Osteoblast (primary cell): ENCODE measurements around the gene ASB12. TPM values are rescaled to one million over a fixed set of nuclear protein-coding genes. Genes with fewer than 3 reads are reported as not detected.

Source experiments
- DNase-seq: peaks from one replicate; pipeline ENCODE4 v3.0.0; 2011; ENCODE audit warnings: low spot score, mixed read lengths; ENCODE audit not compliant: insufficient read length; ENCODE audit errors: missing footprints
- H2AFZ ChIP-seq: 2 replicates; pipeline ENCODE4 v1.6.0; 2011; ENCODE audit warnings: mild to moderate bottlenecking, low read length
- H3K27ac ChIP-seq: 2 replicates; pipeline ENCODE4 v1.5.1; 2011; ENCODE audit warnings: mild to moderate bottlenecking, low read depth, low read length, moderate library complexity
- H3K27me3 ChIP-seq: 2 replicates; pipeline ENCODE4 v1.6.0; 2012; ENCODE audit warnings: mild to moderate bottlenecking, control low read depth, inconsistent platforms, low read length, moderate library complexity; ENCODE audit not compliant: insufficient read depth
- H3K36me3 ChIP-seq: 2 replicates; pipeline ENCODE4 v1.5.1; 2011; ENCODE audit warnings: mild to moderate bottlenecking, low read length, control low read depth, moderate library complexity; ENCODE audit not compliant: insufficient read depth
- H3K4me1 ChIP-seq: 2 replicates; pipeline ENCODE4 v1.5.1; 2011; ENCODE audit warnings: mild to moderate bottlenecking, low read length, control low read depth, moderate library complexity; ENCODE audit not compliant: insufficient read depth
- H3K4me2 ChIP-seq: 2 replicates; pipeline ENCODE4 v1.6.0; 2011; ENCODE audit warnings: mild to moderate bottlenecking, low read length; ENCODE audit not compliant: insufficient read depth
- H3K4me3 ChIP-seq: fragments of 200-600 bp; sonication (generic); 3 replicates; pipeline ENCODE4 v1.5.1; 2012; ENCODE audit warnings: mild to moderate bottlenecking, low read length, inconsistent platforms; ENCODE audit not compliant: insufficient read depth
- H3K79me2 ChIP-seq: 2 replicates; pipeline ENCODE4 v1.6.0; 2012; ENCODE audit warnings: mild to moderate bottlenecking, low read length, control low read depth, inconsistent platforms; ENCODE audit not compliant: insufficient read depth
- H3K9me3 ChIP-seq: 2 replicates; pipeline ENCODE4 v1.5.1; 2011; ENCODE audit warnings: low read depth, low read length, control low read depth
- H4K20me1 ChIP-seq: 2 replicates; pipeline ENCODE4 v1.6.0; 2012; ENCODE audit warnings: mild to moderate bottlenecking, low read length, control low read depth; ENCODE audit not compliant: insufficient read depth
- total RNA-seq: library from RNA; depleted of rRNA; stranded (reverse); fragments of >200 nt; gene quantifications from 2 replicates; pipeline ENCODE4 v1.2.3, GENCODE V29; 2012
- TF ChIP-seq, protein P1 (sequence below): IDR thresholded peaks from 2 replicates; pipeline ENCODE4 v1.5.1; 2011; ENCODE audit warnings: mild to moderate bottlenecking, low read depth, low read length, moderate library complexity; ENCODE audit errors: extremely low read depth

Gene ASB12
- total RNA-seq, 1 donor: not detected

GRCh38 chrX:64187762-64188150 lies 42.7 kb downstream of the ASB12 start:
- Histone ChIP-seq H3K4me1 (no peaks in the 10 kb centered on the region), H2AFZ (no peak overlapping the region), H3K4me2 (no peak overlapping the region), H3K27ac (no peak overlapping the region), H3K27me3 (no peaks in the 10 kb centered on the region), H3K36me3 (no peaks in the 10 kb centered on the region), H3K79me2 (no peaks in the 10 kb centered on the region), H4K20me1 (no peaks in the 10 kb centered on the region), H3K4me3 (no peak overlapping the region), H3K9me3 (no peaks in the 10 kb centered on the region)
- DNase-seq: no peak
- TF ChIP-seq, protein P1, sequence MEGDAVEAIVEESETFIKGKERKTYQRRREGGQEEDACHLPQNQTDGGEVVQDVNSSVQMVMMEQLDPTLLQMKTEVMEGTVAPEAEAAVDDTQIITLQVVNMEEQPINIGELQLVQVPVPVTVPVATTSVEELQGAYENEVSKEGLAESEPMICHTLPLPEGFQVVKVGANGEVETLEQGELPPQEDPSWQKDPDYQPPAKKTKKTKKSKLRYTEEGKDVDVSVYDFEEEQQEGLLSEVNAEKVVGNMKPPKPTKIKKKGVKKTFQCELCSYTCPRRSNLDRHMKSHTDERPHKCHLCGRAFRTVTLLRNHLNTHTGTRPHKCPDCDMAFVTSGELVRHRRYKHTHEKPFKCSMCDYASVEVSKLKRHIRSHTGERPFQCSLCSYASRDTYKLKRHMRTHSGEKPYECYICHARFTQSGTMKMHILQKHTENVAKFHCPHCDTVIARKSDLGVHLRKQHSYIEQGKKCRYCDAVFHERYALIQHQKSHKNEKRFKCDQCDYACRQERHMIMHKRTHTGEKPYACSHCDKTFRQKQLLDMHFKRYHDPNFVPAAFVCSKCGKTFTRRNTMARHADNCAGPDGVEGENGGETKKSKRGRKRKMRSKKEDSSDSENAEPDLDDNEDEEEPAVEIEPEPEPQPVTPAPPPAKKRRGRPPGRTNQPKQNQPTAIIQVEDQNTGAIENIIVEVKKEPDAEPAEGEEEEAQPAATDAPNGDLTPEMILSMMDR: no peak

DNA sequence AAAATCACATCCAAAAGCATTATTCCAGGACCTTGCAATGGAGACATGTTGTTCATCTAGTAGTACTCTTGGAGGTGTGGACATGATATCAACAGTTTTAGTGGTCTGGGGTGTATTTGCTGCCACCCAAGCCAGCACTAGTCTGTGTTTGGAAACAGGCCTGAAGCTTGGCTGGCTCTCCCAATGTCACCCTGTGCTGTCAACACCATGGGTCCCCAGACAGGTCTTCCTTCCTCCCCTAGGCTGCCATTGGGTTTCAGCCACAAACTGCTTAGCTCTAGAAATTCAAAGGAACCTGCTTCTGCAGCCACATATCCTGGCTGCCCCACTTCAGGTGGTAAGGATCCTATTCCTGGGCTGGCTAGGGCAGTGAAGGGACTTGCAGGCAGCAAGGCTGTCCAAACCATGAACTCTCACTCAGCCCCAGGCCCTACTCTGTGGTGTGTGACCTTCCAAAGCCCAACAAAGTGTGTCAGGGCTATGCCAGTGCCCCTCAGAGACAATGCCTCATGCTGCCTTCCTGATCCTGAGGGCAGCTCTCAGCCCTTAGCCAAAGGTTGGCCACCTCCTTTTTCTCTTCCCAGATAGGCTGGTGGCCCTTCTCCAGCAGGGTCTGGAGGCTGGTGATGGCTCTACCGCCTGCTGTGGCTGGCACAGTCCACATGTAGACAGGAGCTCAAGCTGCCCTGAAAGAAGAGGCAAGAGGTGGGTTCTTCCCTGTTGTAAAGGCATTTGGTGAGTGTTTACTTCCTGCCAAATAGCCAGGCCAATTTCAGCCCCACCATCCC lies 43.2 kb downstream of the ASB12 start:
- Histone ChIP-seq H3K36me3 (no peaks in the 10 kb centered on the region), H3K9me3 (no peaks in the 10 kb centered on the region), H2AFZ (no peak overlapping the region), H3K27ac (no peak overlapping the region), H3K4me1 (no peaks in the 10 kb centered on the region), H3K27me3 (no peaks in the 10 kb centered on the region), H3K4me3 (no peak overlapping the region), H3K79me2 (no peaks in the 10 kb centered on the region), H4K20me1 (no peaks in the 10 kb centered on the region), H3K4me2 (no peak overlapping the region)
- DNase-seq: peak; percentile 46
- TF ChIP-seq, protein P1: no peak

DNA sequence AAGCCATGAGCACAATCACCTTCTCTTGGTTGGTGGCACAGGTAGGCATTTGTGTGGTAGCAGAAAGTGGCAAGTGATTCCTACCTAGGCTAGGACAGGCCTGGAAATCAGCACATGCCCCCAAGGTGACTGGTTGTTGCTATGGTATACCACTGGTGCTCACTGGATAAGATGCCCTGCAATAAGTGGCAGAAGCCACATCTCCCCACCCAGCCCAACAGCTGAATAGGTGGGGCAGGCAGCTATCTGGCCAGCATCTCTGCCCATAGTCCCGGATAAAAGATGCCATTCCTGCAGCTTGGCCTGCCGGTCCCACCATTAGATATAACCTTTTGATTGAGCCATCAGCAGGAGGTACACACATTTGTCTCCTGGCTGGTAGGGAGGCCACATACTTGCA lies 46.0 kb downstream of the ASB12 start:
- H3K79me2 ChIP-seq: no peaks in the 10 kb centered on the region
- peak; percentile 18 for DNase-seq
- TF ChIP-seq, protein P1: no peak

GRCh38 chrX:64182208-64182607 lies 48.2 kb downstream of the ASB12 start:
- Histone ChIP-seq H3K36me3 (no peaks in the 10 kb centered on the region), H3K4me2 (no peak overlapping the region), H4K20me1 (no peaks in the 10 kb centered on the region), H3K79me2 (no peaks in the 10 kb centered on the region), H3K9me3 (no peaks in the 10 kb centered on the region), H3K27ac (no peak overlapping the region), H3K27me3 (no peaks in the 10 kb centered on the region), H3K4me1 (no peaks in the 10 kb centered on the region), H3K4me3 (no peak overlapping the region), H2AFZ (no peak overlapping the region)
- DNase-seq: no peak
- TF ChIP-seq, protein P1: no peak

More for the DNA sequence above, 46.0 kb downstream of the ASB12 start:
- Histone ChIP-seq H2AFZ (no peak overlapping the region), H3K27ac (no peak overlapping the region), H3K36me3 (no peaks in the 10 kb centered on the region), H3K27me3 (no peaks in the 10 kb centered on the region), H3K4me3 (no peak overlapping the region), H3K4me1 (no peaks in the 10 kb centered on the region), H3K4me2 (no peak overlapping the region), H4K20me1 (no peaks in the 10 kb centered on the region), H3K9me3 (no peaks in the 10 kb centered on the region)
